ENCODE measurements around the gene FANCC.

FANCC gene

GRCh38 chr9:95071925-95072324 lies 245.6 kb downstream of the FANCC start:
- no peak for TF ChIP-seq CTCF (IDR thresholded peaks at IDR 0.05; ENCODE audit: extremely low read depth, missing control alignments)
- DNase-seq (ENCODE audit: low spot score) = no peak

GRCh38 chr9:95071450-95071849 lies 246.1 kb downstream of the FANCC start:
- no peak for TF ChIP-seq CTCF (IDR thresholded peaks at IDR 0.05; ENCODE audit: extremely low read depth, missing control alignments)
- no peak for DNase-seq (ENCODE audit: low spot score)

- no peak for DNase-seq (ENCODE audit: low spot score)
- no peak for TF ChIP-seq CTCF (IDR thresholded peaks at IDR 0.05; ENCODE audit: extremely low read depth, missing control alignments)
Measured at GRCh38 chr9:95070549-95071021, 246.9 kb downstream of the FANCC start.

GRCh38 chr9:95067897-95068296 lies 249.6 kb downstream of the FANCC start:
- DNase-seq (ENCODE audit: low spot score) = no peak
- TF ChIP-seq CTCF (IDR thresholded peaks at IDR 0.05; ENCODE audit: extremely low read depth, missing control alignments) = no peak

GRCh38 chr9:95067057-95067456 lies 250.5 kb downstream of the FANCC start:
- TF ChIP-seq CTCF (IDR thresholded peaks at IDR 0.05; ENCODE audit: extremely low read depth, missing control alignments) = no peak
- no peak for DNase-seq (ENCODE audit: low spot score)

- DNase-seq (ENCODE audit: low spot score) = no peak
- TF ChIP-seq CTCF (IDR thresholded peaks at IDR 0.05; ENCODE audit: extremely low read depth, missing control alignments) = no peak
Measured at GRCh38 chr9:95065224-95065623, 252.3 kb downstream of the FANCC start.

GRCh38 chr9:95063300-95063699 lies 254.2 kb downstream of the FANCC start:
- TF ChIP-seq CTCF (IDR thresholded peaks at IDR 0.05; ENCODE audit: extremely low read depth, missing control alignments) = no peak
- no peak for DNase-seq (ENCODE audit: low spot score)

Data from GM20000 (cell line).